GM12873 (cell line): ENCODE data around the gene SH3TC2.

Experiments used
- CTCF ChIP-seq: IDR thresholded peaks from 2 replicates; pipeline ENCODE4 v1.5.1; 2012; ENCODE audit warnings: low read depth, mild to moderate bottlenecking, moderate library complexity, low read length, control low read depth; ENCODE audit not compliant: insufficient read depth; ENCODE audit errors: missing control alignments

SH3TC2 gene

GRCh38 chr5:149028984-149029383 lies 33.9 kb downstream of the SH3TC2 start:
- TF ChIP-seq CTCF = no peak

GRCh38 chr5:149028161-149028560 lies 34.7 kb downstream of the SH3TC2 start:
- TF ChIP-seq CTCF = no peak

GRCh38 chr5:149027636-149028035 lies 35.2 kb downstream of the SH3TC2 start:
- no peak for TF ChIP-seq CTCF

DNA sequence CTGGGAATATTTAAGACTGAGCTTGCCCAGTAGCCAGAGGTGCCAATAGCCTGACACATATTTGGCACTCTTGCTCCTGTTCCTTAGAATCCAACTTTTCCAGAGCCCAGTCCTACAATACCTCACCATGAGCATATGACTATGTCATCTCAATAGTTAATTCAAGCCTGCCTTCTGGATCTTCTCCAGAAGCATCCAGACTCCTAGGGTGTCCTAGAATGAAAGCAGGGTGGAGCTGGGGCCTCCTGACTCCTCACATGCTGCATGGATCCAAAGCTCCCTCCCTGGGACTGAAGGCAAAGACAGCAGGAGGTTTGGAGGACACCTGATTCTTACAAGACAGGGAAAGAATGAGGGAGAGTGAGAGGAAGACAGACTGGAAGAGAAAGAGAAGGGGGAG lies 37.9 kb downstream of the SH3TC2 start:
- TF ChIP-seq CTCF = no peak

DNA sequence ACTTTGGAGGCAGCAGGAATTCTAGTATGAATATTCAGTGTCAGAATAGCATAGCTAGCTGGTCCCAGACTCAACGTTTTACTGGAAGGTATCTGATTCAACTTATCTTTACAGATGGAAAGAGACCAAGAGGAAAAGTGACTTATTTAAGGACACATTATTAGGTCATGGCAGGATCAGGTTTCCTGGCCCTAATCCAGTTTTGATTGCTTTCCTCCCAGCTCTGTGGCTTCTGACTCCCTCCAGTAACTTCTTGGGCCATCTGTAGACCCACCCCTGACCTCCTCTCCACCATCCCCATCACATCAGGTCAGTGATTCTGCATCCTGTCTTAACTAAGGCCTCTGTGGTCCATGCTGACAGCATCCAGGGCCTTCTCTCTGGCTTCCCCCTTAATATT lies 38.4 kb downstream of the SH3TC2 start:
- TF ChIP-seq CTCF = no peak

GRCh38 chr5:149022200-149022599 lies 40.7 kb downstream of the SH3TC2 start:
- TF ChIP-seq CTCF = no peak

DNA sequence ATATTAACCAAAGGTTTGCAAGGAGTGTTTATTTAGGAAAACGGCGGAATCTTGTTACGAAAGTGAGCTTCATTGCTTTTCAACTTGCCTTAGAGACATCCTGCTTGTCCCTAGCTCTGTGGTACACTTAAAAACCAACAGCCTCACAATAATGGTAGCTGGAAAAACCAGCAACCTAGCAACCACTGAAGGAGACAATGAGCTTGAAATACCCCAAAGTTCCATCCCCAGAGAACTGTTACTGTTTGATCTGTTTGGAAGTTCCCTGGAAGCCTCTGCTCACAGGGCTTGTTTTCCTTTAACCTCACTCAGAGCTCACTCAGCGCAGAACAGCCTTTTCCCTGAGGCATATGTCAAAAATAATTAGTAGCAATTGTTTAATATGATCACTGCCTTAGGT lies 43.2 kb downstream of the SH3TC2 start:
- no peak for TF ChIP-seq CTCF
